ENCODE measurements around the gene DOCK1.

Gene DOCK1

DNA sequence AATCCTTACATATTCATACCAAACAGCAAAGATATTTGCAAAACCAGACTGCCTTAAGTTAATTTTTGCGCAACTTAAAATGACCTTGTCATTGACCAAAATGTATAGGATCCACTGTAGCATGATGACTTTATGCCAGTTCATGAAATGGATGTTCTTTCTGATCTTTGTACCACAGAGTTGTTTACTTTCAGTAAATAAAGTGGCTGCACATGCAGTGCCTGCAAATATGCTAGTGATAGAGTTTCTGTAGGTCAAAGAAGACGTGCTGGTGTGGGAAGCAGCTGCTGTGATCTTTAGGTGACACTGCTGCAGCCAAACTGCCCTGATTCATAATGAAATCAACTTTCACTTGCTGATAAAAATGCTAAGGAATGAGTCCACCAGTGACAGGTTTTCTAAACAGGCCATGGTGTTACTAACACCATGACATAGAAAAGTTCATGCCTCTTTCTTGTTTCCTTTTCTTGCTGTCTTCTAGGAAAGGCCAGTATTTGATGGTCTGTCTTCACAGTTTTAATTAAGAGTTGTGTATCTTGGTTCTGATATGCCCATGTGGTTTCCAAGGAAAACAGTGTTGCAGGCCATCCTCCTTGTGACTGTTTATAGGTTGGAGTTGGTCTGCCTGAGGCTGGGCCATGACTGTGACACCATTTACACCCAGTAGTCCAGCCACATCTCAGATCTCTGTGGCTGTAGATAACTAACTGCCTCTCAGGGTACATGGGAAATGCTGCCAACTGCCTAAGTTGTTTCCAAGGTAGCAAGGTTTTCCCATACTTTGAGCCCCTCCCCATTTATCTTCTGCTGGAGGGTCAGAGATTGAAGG lies 228.7 kb downstream of the DOCK1 start:
- DNase-seq (ENCODE audit: low read depth): no peak
- TF ChIP-seq, protein P1, sequence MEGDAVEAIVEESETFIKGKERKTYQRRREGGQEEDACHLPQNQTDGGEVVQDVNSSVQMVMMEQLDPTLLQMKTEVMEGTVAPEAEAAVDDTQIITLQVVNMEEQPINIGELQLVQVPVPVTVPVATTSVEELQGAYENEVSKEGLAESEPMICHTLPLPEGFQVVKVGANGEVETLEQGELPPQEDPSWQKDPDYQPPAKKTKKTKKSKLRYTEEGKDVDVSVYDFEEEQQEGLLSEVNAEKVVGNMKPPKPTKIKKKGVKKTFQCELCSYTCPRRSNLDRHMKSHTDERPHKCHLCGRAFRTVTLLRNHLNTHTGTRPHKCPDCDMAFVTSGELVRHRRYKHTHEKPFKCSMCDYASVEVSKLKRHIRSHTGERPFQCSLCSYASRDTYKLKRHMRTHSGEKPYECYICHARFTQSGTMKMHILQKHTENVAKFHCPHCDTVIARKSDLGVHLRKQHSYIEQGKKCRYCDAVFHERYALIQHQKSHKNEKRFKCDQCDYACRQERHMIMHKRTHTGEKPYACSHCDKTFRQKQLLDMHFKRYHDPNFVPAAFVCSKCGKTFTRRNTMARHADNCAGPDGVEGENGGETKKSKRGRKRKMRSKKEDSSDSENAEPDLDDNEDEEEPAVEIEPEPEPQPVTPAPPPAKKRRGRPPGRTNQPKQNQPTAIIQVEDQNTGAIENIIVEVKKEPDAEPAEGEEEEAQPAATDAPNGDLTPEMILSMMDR (IDR thresholded peaks at IDR 0.05; ENCODE audit: low read depth, low read length, missing control alignments): no peak
- H3K4me3 ChIP-seq (ENCODE audit: low read depth, low read length): no peak overlapping the region

- H3K4me3 ChIP-seq (ENCODE audit: low read depth, low read length): no peak overlapping the region
- TF ChIP-seq, protein P1 (IDR thresholded peaks at IDR 0.05; ENCODE audit: low read depth, low read length, missing control alignments): no peak
- no peak for DNase-seq (ENCODE audit: low read depth)
Observed at GRCh38 chr10:127135844-127136577, 230.8 kb downstream of the DOCK1 start.

- TF ChIP-seq, protein P1 (IDR thresholded peaks at IDR 0.05; ENCODE audit: low read depth, low read length, missing control alignments): no peak
- no peak overlapping the region for H3K4me3 ChIP-seq (ENCODE audit: low read depth, low read length)
- no peak for DNase-seq (ENCODE audit: low read depth)
Observed at GRCh38 chr10:127137391-127137790, 232.2 kb downstream of the DOCK1 start.

GRCh38 chr10:127142136-127142535 lies 236.9 kb downstream of the DOCK1 start:
- TF ChIP-seq, protein P1 (IDR thresholded peaks at IDR 0.05; ENCODE audit: low read depth, low read length, missing control alignments): no peak
- no peak overlapping the region for H3K4me3 ChIP-seq (ENCODE audit: low read depth, low read length)
- no peak for DNase-seq (ENCODE audit: low read depth)

DNA sequence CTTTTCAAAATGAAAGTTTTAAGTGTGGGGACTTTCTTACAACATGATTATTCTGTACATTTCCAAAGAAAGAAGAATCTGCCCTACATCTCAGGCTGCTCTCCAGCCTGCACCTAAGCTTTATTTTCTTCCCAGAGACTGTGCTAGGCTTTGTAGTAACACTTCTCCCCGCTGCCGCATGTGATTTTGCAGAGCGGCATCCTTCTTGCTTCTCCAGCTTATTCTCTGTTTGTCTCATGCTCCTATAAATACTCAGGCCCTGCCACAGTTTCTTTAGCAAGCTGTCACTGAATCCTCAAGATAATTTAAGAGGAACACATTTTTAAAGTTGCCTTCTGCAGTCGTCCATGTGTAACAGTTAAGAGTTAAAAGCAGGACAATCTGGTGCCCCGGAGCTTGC lies 237.6 kb downstream of the DOCK1 start:
- H3K4me3 ChIP-seq (ENCODE audit: low read depth, low read length): no peak overlapping the region
- TF ChIP-seq, protein P1 (IDR thresholded peaks at IDR 0.05; ENCODE audit: low read depth, low read length, missing control alignments): no peak
- DNase-seq (ENCODE audit: low read depth): no peak

DNA sequence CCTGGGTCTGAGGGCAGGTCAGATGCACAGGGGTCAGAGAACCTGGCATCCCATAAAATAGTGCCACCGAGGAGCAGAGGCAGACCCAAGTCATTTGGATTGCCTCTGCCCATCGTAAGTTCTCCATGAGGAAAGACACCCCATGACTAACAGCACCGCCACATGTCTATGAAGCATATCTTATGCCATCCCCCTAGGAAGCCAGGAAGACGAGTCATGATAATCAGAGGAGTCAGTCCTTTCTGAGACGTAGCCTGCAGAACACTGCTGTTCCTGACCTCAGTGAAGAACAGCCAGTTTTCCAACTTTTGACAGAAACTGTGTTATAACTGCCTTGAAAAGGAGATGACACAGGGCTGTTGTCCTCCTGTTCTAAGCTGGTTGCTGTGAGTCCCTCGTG lies 239.9 kb downstream of the DOCK1 start:
- TF ChIP-seq, protein P1 (IDR thresholded peaks at IDR 0.05; ENCODE audit: low read depth, low read length, missing control alignments): no peak
- no peak for DNase-seq (ENCODE audit: low read depth)
- H3K4me3 ChIP-seq (ENCODE audit: low read depth, low read length): no peak overlapping the region
